ENCODE data around the gene ZSWIM6. TPM values are rescaled to one million over a fixed set of nuclear protein-coding genes. Genes with fewer than 3 reads are reported as not detected.

Gene ZSWIM6
- total RNA-seq, 1 donor from 2014 or later = 50.2 TPM

DNA sequence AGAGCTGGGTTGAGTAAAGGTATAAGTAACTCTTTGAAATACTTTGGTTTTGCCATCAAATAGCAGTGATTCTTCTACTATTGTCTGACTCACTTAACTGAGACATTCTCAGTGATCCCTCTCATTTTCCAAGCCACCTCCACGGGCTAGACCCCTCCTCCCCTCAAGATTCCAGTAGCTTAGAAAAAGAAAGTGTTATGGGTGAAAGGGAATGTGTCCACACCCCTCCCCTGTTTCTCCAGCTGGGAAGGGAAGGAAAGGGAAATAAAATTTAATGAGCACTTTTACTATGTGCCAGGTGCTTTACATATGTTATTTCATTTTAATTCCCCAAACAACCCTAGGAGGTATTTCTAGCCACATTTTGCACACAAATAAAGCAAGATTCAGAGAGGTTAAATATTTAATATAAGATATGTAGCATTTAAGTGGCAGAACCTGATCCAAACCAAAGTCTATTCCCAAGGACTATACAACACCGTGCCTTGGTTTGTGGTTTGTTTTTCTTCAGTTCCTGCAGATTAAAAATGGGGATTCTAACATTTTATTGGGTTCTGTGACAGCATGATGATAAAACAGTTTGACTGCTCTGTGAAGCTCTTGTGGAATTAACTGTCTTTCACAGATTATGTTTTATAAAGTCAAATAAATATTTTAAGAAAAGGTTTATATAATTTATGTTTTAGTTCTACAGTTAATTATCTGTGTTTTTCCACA lies 135.9 kb downstream of the ZSWIM6 start:
- Mint-ChIP-seq H3K4me3 (ENCODE audit: unreplicated experiment) (no peak overlapping the region), H3K9me3 (ENCODE audit: unreplicated experiment) (peaks cover 6% of the 10 kb centered on the region), H3K27ac (ENCODE audit: unreplicated experiment) (no peak overlapping the region), H3K4me1 (ENCODE audit: low read depth, unreplicated experiment) (peaks cover 11% of the 10 kb centered on the region), H3K36me3 (ENCODE audit: unreplicated experiment) (peaks cover 15% of the 10 kb centered on the region), H3K27me3 (ENCODE audit: unreplicated experiment) (no peaks in the 10 kb centered on the region)
- TF ChIP-seq, protein P1, sequence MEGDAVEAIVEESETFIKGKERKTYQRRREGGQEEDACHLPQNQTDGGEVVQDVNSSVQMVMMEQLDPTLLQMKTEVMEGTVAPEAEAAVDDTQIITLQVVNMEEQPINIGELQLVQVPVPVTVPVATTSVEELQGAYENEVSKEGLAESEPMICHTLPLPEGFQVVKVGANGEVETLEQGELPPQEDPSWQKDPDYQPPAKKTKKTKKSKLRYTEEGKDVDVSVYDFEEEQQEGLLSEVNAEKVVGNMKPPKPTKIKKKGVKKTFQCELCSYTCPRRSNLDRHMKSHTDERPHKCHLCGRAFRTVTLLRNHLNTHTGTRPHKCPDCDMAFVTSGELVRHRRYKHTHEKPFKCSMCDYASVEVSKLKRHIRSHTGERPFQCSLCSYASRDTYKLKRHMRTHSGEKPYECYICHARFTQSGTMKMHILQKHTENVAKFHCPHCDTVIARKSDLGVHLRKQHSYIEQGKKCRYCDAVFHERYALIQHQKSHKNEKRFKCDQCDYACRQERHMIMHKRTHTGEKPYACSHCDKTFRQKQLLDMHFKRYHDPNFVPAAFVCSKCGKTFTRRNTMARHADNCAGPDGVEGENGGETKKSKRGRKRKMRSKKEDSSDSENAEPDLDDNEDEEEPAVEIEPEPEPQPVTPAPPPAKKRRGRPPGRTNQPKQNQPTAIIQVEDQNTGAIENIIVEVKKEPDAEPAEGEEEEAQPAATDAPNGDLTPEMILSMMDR (IDR thresholded peaks at IDR 0.05; ENCODE audit: partially characterized antibody, unreplicated experiment) = no peak
- DNase-seq = no peak

DNA sequence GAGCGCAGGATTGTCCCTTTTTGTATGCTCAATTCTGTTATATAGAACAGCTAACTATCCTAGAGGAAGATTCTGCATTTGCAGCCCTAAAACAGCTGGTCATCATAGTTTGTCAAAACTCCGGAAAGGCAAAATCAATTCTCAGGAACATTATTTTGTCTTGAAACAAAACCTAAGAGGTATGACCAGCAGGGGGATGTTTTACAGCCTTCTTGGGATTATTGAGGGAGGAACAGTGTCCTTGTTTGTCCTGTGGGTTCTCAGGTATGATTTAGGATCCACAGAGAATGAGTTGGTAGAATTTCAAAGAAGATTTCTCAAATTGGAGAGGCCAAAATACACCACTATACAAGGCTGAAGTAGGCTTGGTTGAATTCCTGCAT lies 136.4 kb downstream of the ZSWIM6 start:
- peaks cover 11% of the 10 kb centered on the region for H3K4me1 Mint-ChIP-seq (ENCODE audit: low read depth, unreplicated experiment)
- no peak for DNase-seq
- H3K36me3 Mint-ChIP-seq (ENCODE audit: unreplicated experiment) = peaks cover 15% of the 10 kb centered on the region
- H3K9me3 Mint-ChIP-seq (ENCODE audit: unreplicated experiment) = peaks cover 6% of the 10 kb centered on the region
- TF ChIP-seq, protein P1 (IDR thresholded peaks at IDR 0.05; ENCODE audit: partially characterized antibody, unreplicated experiment) = no peak
- no peaks in the 10 kb centered on the region for H3K27me3 Mint-ChIP-seq (ENCODE audit: unreplicated experiment)
- H3K4me3 Mint-ChIP-seq (ENCODE audit: unreplicated experiment) = no peak overlapping the region
- no peak overlapping the region for H3K27ac Mint-ChIP-seq (ENCODE audit: unreplicated experiment)

DNA sequence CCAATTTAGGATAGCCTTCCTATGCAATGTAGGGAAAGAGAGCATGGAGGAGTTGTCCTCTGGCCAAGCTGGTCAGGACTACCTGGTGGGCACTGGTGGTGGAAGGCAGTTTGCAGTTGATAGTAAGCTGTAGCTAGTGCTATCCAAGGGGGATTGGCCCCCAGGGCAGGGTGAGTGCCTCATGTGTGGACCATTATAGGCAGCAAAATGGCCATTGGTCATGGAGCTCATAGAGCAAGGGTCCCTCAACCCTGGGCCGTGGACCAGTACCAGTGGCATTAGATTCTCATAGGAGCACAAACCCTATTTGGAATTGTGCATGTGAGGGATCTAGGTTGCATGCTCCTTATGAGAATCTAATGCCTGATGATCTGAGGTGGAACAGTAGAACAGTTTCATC lies 139.3 kb downstream of the ZSWIM6 start:
- Mint-ChIP-seq H3K4me3 (ENCODE audit: unreplicated experiment) (no peak overlapping the region), H3K27me3 (ENCODE audit: unreplicated experiment) (peaks cover 2% of the 10 kb centered on the region), H3K4me1 (ENCODE audit: low read depth, unreplicated experiment) (peaks cover 7% of the 10 kb centered on the region), H3K9me3 (ENCODE audit: unreplicated experiment) (peaks cover 6% of the 10 kb centered on the region), H3K27ac (ENCODE audit: unreplicated experiment) (no peak overlapping the region), H3K36me3 (ENCODE audit: unreplicated experiment) (peaks cover 15% of the 10 kb centered on the region)
- TF ChIP-seq, protein P1 (IDR thresholded peaks at IDR 0.05; ENCODE audit: partially characterized antibody, unreplicated experiment) = no peak
- DNase-seq = no peak

DNA sequence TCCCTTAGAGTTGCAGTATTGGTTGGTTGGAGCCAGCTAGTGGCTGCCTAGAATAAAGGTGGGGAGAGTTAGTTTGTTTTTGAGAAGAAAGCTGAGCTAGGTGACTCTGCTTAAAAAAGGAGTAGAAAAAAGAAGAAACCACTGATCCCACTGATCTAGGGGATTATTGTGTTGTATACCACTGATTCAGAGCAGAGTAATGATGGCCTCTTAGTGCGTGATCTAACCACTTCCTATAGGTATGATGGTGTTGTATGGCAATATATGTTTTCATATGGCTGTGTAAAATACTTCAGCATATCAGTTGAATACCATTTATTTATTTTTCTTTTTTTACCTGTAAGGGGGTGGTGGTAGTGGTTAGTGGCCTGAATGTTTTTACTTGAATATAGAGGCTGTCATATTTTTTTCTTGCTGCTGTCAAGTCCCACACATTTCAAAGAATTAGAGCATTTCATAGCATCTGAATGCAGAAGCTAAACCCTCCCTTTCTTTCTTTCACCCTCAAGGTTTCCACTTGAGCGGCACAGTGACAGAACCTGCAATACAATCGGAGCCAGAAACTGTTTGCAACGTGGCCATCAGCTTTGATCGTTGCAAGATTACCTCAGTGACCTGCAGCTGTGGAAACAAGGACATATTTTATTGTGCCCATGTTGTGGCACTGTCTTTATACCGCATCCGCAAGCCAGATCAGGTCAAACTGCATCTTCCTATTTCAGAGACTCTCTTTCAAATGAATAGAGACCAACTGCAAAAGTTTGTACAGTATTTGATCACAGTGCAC lies 140.3 kb downstream of the ZSWIM6 start:
- no peak overlapping the region for H3K27ac Mint-ChIP-seq (ENCODE audit: unreplicated experiment)
- H3K4me1 Mint-ChIP-seq (ENCODE audit: low read depth, unreplicated experiment) = peaks cover 8% of the 10 kb centered on the region
- TF ChIP-seq, protein P1 (IDR thresholded peaks at IDR 0.05; ENCODE audit: partially characterized antibody, unreplicated experiment) = no peak
- peaks cover 3% of the 10 kb centered on the region for H3K27me3 Mint-ChIP-seq (ENCODE audit: unreplicated experiment)
- no peak overlapping the region for H3K4me3 Mint-ChIP-seq (ENCODE audit: unreplicated experiment)
- H3K9me3 Mint-ChIP-seq (ENCODE audit: unreplicated experiment) = peaks cover 6% of the 10 kb centered on the region
- no peak for DNase-seq
- peaks cover 15% of the 10 kb centered on the region for H3K36me3 Mint-ChIP-seq (ENCODE audit: unreplicated experiment)

DNA sequence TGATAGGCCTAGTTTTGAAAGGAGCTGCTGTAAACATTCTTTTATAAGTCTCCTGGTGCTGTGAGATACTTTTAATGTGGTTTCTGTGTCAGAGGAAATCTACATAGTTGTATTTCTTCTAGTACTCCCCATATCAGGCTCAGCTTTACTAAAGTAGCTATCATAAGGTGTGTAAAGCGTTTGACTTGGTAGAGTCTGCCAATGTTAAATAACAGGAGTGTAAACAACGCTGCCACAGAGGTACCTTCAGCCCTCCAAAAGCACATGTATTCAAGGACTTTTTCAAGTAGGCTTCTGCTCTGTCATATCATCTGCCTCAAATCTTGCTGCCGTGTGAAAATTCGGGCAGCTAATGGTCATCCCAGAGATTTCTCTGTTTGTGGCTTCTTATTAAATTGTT lies 142.7 kb downstream of the ZSWIM6 start:
- H3K36me3 Mint-ChIP-seq (ENCODE audit: unreplicated experiment) = peaks cover 15% of the 10 kb centered on the region
- H3K4me1 Mint-ChIP-seq (ENCODE audit: low read depth, unreplicated experiment) = peaks cover 7% of the 10 kb centered on the region
- TF ChIP-seq, protein P1 (IDR thresholded peaks at IDR 0.05; ENCODE audit: partially characterized antibody, unreplicated experiment) = no peak
- H3K9me3 Mint-ChIP-seq (ENCODE audit: unreplicated experiment) = peaks cover 8% of the 10 kb centered on the region
- no peak overlapping the region for H3K4me3 Mint-ChIP-seq (ENCODE audit: unreplicated experiment)
- H3K27me3 Mint-ChIP-seq (ENCODE audit: unreplicated experiment) = peaks cover 4% of the 10 kb centered on the region
- H3K27ac Mint-ChIP-seq (ENCODE audit: unreplicated experiment) = no peak overlapping the region
- DNase-seq = no peak

Data from glutamatergic neuron (in vitro differentiated cells).